Activated T-helper 1 cell treated with anti-CD3 and anti-CD28 coated beads, Interleukin-2, amount 50 U/mL, for 16 hours (primary cell): ENCODE data around the gene DPF3.

Experiments used
- DNase-seq, 2 donors: peaks; one replicate each; pipeline ENCODE4 v3.0.0-alpha.2; 2020; ENCODE audit warnings: low read depth in 1 of 2, low spot score in 1 of 2

The DPF3 gene

DNA sequence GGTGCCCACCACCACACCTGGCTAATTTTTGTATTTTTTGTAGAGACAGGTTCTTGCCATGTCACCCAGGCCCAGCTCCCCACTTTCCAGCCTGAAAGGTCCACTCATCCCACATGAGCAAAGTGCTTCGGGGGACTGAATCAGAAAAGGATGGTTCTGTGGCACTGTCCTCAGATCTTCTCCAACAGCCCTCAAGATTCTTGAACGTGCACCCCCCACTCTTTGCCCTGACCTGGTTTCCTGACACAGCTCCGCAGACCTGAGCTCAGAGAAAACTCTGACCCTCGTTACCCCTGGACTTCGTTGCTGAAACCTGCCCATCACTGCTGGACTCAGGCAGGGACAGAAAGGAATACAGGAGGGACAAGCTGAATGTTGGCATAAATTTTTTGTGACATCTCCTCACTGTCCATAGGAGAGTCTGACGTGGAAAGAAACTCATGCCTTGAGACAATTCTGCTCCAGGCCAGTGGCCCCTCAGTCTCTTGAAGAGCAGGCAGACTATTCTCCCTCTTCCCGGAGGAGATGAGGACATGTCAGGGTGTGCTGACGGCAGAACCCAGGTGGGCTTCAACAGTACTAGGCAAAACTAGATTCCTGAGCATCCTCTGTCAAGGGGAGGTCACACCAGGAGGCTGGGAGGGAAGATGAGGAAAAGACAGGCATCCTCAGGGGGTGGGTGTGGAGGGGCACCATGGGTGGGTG lies 149.3 kb downstream of the DPF3 start:
- no peak for DNase-seq

DNA sequence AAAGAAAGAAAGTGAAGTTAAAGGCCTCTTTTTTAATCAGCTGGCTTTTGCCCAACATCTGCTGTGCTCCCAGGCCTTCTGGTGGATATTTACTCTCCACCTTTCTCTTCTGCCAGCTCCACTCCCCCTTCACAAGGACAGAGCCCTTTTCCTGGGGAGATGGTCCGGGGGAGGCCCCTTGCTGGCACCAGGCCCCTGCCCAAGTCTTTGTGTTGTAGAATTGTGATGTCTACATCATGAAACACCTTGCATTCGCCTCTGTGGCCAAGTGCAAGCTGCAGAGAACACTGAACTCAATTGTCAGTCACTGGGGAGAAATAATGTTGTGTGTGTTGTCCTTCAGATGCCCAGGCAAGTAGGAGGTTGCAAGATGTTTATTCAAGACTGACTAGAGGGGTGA lies 150.3 kb downstream of the DPF3 start:
- no peak for DNase-seq

DNA sequence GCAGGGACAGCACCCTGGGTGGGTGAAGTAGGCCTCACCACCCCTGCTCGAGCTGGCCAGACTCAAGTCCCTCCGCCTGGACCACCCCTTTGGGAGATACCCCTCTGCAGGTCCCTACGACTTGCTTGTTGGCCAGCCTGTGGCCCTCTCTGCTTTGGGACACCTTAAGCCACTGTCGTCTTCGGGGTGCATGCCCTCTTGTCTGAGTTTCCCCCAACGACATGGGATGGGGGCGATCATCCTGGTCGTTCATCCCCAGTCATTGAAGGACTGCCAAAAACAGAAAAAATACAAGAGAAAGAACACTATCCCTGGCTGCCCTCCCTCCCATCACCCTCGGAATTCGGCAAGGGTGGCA lies 151.1 kb downstream of the DPF3 start:
- no peak for DNase-seq

DNA sequence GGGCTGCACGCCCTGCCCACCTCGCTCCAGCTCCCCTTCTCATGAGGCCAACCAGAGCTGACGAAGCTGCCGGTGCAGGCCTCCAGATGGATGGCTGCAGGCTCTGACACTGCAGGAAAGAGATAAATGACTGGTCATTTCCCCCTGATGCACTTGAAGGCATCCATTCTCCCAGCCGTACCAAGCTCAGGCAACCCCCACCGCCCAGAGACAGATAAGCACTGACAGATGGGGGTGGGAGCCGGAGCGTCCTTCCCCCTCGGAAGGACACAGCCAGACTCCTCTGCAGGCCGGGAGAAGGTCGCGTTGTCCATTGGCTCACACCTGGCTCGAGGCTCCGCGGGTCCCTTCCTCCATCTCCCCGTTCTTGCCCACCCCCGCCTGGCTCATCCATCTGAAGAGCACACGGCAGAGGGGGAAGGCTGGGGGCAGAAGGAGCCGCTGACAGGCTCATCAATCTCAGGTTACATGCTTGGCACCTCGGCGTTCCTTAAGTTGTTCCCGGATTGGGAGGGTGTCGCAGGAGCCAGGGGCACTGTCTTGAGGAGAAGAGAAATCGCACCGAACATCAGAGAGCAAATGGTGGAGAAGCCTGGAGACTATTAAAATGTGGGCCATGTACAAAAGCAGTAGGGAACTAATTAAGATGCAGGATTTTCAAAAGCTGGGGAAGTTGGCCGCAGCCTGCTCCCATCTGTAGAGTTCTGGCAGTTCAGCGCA lies 151.6 kb downstream of the DPF3 start:
- no peak for DNase-seq

DNA sequence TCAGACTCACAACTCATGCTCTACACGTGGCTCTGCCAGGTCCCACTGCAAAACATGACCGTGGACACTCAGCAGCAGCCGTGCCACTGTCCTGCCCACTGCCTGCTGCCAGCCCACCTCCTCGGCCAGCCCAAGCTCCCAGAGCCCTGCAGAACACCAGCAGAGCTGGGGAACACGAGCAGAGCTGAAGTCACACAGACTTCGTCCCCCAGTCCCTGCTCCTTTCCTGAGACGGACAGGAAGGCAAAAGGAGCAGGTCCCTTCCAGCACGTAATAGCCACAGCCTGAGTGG lies 152.1 kb downstream of the DPF3 start:
- no peak for DNase-seq

DNA sequence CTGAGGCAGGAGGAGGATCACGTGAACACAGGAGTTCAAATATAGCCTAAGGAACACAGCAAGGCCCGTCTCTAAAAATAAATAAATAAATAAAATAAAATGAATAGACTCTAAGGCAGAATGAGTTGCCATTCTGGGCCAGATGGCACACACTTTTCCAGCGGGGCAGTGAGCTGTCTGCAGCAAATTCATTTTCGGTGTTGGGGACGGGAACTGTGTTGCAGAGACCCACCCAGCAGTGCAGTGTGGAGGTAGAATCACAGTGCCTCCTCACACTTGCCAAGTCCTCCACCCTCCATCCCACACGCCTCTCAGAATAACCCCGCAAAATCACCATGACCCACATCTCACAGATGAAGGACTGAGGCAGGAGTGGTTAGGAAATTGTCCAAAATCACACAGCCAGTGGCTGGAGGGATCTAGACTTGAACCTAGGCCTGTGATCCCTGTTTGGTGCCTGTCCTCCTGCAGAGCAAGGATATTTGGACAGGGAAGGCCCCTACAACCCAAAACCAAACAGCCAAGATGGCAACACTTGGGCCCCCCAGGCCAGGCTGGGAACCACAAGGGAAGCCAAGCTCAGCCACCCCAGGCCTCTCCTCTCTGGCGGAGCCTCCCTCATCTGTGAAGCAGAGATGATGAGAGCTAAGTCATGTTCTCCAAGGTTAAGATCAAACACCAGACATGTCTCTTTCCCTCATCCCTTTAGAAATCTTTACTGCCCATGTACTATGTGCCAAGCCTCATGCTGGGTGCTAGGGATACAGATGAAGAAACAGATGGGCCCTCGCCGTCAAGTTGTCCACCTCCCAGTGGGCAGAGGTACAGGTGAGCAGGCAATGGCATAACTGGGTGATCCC lies 152.7 kb downstream of the DPF3 start:
- DNase-seq: no peak

DNA sequence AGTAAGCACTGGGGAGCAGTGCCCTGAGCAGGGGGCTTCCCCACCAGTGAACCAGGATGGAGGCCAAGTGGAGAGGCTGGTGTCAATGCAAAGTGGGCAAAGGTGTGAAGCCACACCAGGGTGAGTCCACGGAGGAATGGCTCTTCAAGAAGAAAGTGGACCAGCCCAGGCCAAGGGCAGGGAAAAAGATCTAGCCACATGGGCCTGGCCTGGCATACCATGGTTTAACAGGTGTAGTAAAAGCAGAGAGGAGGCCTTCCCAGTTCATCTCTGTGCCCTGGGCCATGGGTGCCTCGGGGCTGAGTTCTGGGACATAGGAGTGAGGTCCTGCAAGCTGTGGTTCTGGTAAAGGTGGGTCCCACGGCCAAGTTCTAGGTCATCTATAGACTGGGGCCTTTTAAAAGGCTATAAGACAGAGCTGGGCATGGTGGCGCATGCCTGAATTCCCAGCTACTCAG lies 153.4 kb downstream of the DPF3 start:
- DNase-seq: no peak

DNA sequence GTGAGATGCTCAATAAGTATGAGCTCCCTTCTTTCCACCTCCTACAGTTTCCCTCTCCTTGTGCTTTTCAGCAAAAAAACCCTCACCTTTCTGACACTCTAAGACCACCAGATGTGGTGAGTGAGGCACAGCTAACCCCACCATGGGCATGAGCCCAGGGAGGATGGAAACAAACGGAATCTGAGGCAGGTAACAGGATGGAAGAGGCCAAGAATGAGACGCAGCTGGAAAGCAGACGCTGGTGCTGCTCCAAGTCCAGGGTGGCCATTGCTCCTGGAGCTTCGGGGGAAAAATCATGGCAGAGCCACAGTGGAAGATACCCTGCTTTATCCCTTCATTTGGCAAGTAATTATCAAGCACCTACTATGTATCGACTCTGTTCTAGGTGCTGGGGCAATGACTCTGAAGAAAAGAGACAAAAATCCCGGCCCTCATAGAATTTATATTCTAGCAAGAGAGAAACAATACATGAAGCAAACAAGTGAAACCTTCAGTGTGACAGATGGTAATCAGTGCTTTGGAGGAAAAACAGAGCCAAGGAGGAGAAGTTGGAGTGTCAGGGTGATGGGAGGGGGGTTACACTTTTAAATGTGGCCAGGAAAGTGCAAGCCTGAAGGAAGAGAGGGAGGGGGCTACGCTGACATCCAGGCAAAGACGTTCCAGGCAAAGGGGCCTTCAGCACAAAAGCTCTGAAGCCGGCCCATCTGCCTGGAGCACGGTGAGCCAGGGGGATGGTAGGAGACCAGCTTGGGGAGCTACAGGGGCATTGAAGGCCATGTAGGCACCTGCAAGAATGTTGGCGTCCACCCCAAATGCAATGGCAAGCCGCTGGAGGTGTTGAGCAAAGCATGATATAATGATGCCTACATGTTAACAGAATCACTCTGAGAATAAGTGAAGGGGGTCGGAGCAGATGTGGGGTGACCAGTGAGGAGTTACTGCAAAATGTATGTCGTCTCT lies 154.2 kb downstream of the DPF3 start:
- no peak for DNase-seq

DNA sequence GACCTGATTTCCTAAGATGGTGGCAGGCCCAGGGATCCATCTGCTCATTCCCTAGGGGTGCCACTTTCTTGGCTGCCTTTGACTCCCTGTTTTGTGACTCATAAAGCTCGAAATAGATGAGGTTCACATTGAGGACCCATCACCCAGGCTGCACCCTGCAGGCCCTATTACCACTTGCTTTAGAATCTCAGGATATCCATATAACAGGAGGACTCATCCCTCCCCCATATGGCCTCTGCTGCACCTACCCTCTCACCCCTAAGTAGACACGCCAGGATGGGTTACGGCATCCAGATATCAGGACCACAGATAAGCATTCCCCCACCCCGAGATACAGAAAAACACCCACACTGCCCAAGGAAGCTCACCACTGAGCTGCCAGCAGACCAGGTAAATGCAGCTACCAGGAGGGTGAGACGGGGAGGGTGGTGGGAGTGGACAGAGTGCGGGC lies 155.7 kb downstream of the DPF3 start:
- DNase-seq: no peak

DNA sequence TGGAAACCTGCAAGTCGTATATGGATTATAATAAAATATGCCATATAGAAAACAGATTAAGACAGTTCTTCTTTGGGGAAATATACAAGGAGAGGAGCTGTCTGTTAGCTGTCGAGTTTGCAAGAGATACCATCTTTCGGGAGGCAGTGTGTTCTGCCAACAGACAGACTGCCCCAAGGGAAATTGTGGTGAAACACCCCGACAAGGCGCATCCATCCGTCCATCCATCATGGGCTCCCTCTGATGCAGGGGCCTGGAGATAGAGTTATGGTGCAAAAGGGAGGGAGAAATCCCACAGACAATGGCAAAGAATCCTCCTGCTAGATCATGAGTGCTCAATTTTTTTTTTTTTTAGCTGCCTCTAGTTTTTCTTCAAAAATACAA lies 156.3 kb downstream of the DPF3 start:
- no peak for DNase-seq

DNA sequence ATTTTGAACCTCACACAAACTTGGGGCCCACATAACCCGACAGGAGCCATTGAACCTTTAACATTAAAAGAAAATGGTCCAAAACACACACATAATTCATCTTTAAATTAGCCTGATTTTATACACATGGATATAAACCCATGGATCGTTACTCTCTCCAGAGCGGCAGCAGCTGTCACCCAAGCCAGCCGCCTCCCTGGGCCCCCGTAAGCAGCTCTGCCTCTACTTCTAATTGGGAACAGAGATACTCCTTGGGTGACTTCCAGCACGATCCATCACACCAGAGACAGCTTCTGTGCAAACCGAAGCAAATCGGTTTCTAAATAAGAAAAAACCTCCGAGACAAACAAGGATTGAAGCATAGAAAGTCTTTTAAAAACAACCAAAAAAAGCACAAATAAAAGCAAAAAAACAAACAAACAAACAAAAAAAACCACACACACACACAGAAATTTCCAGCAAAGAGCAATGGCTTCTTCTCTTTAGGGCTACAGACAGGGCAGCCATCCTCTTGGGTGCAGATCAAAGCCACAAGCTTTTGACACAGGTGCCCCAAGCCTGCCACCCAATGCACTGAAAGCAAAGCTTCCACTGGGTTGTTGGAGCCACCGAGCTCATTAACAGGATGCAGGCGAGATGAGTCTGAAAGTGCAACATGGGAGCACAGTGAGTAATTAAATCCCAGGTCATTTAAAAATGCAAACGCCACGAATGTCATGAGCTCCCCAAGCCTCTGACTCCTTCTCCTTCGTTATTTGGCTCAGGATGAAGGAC lies 156.9 kb downstream of the DPF3 start:
- DNase-seq: no peak

DNA sequence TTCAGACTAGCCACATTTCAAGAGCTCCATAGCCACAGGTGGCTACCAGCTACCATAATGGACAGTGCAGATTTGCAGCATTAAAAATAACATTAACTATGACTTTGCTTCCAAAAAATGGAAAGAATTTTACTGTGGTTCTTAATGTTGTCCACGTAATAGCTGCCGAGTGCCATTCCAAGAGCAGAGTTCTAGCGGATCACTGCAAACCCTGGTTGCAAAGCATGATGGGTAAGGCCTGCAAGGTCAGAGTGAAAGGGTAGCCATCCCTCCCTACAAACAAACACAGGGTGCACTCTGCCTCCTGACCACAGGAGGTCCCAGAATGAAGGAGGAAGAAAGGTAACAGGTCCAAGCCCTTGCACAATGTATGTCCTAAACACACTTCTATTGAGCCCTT lies 157.6 kb downstream of the DPF3 start:
- DNase-seq: no peak

DNA sequence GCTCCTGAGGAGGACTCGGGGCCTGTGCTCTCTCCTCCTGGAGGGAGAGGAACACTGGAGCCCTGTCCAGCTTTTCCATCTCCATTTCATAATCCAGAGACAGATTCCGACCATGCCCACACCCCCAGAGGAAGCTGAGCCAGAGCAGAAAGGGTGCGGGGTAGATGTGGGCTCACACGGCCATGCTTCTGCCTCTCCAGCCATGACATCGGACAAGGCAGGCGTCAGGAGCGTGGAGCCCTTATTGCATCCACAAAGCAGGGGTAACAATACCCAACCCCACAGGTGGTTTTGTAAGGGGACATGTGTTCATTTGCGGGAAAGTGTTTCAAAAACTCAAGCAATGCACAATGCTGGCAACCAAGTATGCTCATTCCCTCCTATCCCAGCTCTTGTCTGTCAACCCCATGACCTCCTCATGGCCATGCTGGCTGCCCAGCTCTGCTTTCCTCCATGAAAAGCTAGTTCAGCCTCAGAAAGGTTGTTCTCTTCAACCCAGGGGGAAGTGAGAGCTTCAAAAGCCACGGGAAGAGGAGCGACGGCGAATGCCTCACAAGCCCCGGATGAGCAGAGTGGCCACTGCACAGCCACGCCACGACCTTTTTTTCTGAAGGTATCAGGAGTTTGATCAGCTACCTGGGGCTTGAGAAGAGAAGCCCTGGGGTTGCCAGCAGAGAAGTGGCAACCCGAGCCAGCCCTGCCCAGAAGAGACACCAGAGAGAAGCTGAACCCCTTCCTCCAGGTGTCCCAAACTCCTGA lies 161.7 kb downstream of the DPF3 start:
- no peak for DNase-seq

DNA sequence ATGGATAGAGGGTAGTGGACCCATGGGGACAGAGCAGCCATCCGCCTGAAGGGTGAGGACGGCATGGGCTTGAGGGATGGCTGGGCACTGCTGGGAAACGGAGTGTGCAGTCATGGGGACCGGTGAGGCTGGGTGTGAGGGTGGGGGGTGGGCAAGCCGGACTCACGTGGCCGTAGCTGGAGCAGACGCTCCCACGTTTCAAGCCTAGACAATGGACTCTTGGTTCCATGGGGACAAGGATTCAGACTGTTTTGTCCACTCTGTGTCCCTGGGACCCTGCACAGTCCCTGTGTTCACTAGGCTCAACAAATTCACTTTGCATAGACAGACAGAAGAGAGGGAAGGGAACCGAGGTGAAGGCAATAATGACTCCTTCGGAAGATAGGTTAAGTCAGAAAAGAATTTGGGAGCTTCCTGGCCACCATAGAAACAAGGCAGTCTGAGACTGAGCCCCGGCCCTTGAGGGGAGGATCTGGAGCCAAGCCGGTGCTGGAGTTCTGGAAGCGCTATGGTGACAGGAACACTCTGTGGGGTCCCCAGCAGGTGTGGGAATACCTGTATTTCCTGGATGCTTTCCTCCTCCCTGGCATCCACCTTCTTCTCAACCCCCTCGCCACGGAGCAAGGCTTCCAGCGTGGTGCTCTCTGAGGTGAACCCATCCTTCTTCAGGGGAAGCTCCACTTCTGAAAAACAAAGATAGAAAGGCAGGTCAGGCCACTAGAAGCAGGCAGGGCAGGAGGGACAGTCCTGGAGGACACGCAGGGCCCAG lies 162.5 kb downstream of the DPF3 start:
- DNase-seq: no peak

DNA sequence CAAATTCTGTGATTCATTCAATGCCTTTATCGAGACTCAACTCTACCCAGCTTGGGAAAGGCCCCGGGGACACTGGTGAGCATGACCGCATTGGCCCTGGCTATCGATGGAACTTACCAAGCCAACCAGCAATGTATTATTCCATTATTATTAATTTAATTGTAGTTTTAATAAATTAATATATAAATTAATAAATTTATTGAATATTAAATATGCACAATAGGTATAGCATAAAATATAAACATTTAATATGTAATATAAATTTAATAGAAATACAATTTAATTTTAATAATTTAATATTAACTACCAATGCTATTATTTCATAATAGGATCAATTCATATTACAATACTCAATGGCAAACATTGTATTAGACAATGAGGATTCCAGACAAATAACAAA lies 163.4 kb downstream of the DPF3 start:
- no peak for DNase-seq

DNA sequence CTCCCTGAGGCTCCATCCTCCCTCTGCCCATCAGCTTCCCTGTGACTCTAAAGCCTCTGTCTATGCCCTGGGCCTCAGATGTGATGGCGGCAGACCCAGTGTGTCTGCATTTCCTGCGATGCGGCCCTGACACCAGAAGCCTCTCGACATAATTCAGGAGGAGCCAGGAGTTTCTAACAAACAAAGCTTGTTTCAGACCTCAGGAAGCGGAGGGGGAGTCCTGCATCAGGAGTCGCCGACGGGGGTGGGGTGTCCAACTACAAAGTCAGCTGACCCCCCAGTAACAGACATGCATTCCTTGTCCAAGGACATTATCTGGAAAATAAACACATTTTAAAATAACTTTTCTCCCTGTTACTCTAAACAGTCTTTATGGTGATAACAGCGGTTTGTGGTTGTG lies 167.5 kb downstream of the DPF3 start:
- no peak for DNase-seq

DNA sequence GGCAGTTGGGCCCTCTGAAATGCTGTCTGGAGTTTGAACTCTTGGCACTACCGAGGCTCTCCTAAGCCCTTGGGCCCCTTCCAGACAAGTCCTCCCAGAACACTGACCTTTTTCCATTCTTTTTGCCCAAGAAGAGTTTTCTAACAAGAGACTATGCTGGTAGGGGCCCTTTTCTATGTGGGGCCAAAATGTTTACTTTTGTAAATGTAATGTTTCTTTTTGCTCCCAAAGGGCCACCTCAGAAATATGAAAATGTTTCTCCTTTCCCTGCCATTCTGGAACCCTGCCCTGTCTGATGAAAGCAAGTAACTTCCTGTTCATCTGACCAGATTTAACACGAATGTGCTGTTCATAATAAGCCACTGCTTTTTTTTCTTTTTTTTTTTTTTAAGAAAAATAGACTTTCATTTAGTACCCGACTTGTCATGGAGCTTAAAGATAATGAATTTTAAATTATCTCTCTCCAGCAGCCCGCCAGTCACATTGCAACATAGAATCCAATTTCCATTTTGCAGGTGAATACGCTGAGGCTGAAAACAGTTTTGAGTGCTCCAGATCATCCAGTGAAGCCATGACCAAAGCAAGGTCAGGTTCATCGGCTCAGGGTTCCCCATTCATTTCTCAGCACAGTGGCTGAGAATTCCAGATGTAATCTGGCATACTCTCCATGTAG lies 169.9 kb downstream of the DPF3 start:
- no peak for DNase-seq

DNA sequence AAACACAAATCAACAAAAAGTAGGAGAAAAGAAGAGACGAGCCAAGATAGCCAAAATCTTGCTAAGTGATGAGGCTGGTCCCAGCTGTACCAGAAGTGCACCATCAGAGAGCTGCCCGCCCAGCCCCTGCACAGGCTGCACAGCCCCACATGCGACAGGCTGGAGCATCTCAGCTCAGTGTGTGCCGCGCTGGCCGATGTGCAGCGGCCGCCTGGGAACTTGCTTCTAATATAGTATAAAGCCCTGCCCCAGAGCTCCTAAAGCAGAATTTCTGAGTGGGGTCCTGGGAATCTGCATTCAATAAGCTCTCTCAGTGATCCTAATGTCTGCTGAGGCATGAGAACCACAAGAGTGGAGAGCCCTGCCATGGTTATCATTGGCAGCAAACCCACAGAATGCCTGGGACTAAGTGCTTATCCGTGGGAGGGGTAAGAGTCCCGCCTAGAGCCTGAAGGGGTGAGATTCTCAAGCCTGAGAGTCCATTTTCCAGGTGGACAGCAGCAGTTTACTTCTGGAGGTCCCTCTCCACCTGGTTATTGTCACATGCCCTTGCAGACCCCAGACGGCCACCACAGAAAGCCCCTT lies 171.6 kb downstream of the DPF3 start:
- DNase-seq: no peak
